HG02852 (cell line): Measurements from ENCODE around the gene MYLK2.

Experiments
- ATAC-seq: cut with Tn5 transposase; IDR thresholded peaks from one replicate; pipeline ENCODE4 v1.9.1; 2021; ENCODE audit warnings: mild to moderate bottlenecking, moderate library complexity; ENCODE audit not compliant: unreplicated experiment

The MYLK2 gene

GRCh38 chr20:31869942-31870725 lies 51.0 kb downstream of the MYLK2 start, which contains the start of the genes DUSP15 and TTLL9:
Gene DUSP15 (minus strand): TSS chr20:31870527. CDS start chr20:31870337, 190 bp downstream.
Gene TTLL9 (plus strand): TSS chr20:31870634. CDS start chr20:31871127, 493 bp downstream.
- no peak for ATAC-seq

- no peak for ATAC-seq
These were observed 51.8 kb downstream of the MYLK2 start for GRCh38 chr20:31870726-31871617.

GRCh38 chr20:31871618-31871954 lies 52.4 kb downstream of the MYLK2 start:
- no peak for ATAC-seq

- ATAC-seq, result no peak
These were observed 53.2 kb downstream of the MYLK2 start for GRCh38 chr20:31872406-31872805.

GRCh38 chr20:31875671-31876070 lies 56.5 kb downstream of the MYLK2 start:
- no peak for ATAC-seq

GRCh38 chr20:31877684-31878083 lies 58.5 kb downstream of the MYLK2 start:
- no peak for ATAC-seq

- peak; percentile 90 for ATAC-seq
These were observed 60.2 kb downstream of the MYLK2 start for GRCh38 chr20:31879143-31879987.

GRCh38 chr20:31881945-31882344 lies 62.8 kb downstream of the MYLK2 start:
- no peak for ATAC-seq

- ATAC-seq, result no peak
These were observed 64.7 kb downstream of the MYLK2 start for GRCh38 chr20:31883829-31884228.
